GM12864 (cell line): ENCODE measurements around the gene S1PR4.

ENCODE experiments used
- DNase-seq: peaks from one replicate; pipeline ENCODE4 v3.0.0-alpha.2; 2011; ENCODE audit warnings: low read depth
- H3K4me3 ChIP-seq: 2 replicates; pipeline ENCODE4 v1.5.1; 2011; ENCODE audit warnings: mild to moderate bottlenecking, low read depth, low read length, control low read depth
- TF ChIP-seq, protein P1 (sequence below): IDR thresholded peaks from 2 replicates; pipeline ENCODE4 v1.5.1; 2011; ENCODE audit warnings: low read depth, mild to moderate bottlenecking, moderate library complexity, low read length, control low read depth, inconsistent platforms; ENCODE audit errors: missing control alignments

The S1PR4 gene

DNA sequence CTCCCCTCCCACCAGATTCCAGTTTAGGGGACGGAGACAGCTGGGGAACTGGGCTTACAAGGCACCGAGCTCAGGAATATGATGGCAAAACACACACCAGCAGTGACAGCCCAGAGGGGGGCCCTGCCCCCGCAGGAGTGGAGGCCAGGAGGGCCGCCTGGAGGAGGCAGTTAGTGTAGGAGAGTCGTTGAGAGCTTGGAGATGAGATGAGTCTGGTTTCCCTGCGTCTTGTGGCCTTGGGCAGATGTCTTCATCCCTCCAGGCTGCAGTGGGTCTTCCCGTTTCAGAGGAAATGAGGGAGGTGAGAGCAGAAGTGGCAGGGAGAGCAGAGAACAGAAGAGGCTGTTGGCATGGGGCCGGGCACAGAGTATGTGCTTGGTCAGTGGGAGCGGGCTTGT is 50.8 kb downstream of the S1PR4 start:
- DNase-seq: no peak
- no peak overlapping the region for H3K4me3 ChIP-seq
- TF ChIP-seq, protein P1, sequence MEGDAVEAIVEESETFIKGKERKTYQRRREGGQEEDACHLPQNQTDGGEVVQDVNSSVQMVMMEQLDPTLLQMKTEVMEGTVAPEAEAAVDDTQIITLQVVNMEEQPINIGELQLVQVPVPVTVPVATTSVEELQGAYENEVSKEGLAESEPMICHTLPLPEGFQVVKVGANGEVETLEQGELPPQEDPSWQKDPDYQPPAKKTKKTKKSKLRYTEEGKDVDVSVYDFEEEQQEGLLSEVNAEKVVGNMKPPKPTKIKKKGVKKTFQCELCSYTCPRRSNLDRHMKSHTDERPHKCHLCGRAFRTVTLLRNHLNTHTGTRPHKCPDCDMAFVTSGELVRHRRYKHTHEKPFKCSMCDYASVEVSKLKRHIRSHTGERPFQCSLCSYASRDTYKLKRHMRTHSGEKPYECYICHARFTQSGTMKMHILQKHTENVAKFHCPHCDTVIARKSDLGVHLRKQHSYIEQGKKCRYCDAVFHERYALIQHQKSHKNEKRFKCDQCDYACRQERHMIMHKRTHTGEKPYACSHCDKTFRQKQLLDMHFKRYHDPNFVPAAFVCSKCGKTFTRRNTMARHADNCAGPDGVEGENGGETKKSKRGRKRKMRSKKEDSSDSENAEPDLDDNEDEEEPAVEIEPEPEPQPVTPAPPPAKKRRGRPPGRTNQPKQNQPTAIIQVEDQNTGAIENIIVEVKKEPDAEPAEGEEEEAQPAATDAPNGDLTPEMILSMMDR: no peak
